ENCODE results near the gene NUP107.

The NUP107 gene

GRCh38 chr12:68673788-68674187, 13.0 kb upstream of the NUP107 start:
- no peak for TF ChIP-seq ARNTL (CRISPR knock-in tag; IDR thresholded peaks at IDR 0.05; ENCODE audit: borderline replicate concordance, low read depth)
- no peak for TF ChIP-seq OSR1 (CRISPR knock-in tag; IDR thresholded peaks at IDR 0.05)
- no peak for TF ChIP-seq ZNF565 (CRISPR knock-in tag; conservative IDR thresholded peaks at IDR 0.05; ENCODE audit: low read depth)
- no peak for TF ChIP-seq ZNF8 (CRISPR knock-in tag; IDR thresholded peaks at IDR 0.05)
- no peak for ATAC-seq

- TF ChIP-seq ZFP3 (CRISPR knock-in tag; IDR thresholded peaks at IDR 0.05) (no peak), ESRRG (CRISPR knock-in tag; IDR thresholded peaks at IDR 0.05) (no peak), CREB5 (CRISPR knock-in tag; IDR thresholded peaks at IDR 0.05; ENCODE audit: low read depth) (no peak), SNAI2 (CRISPR knock-in tag; IDR thresholded peaks at IDR 0.05) (no peak), ZFP30 (CRISPR knock-in tag; IDR thresholded peaks at IDR 0.05) (no peak), RARB (CRISPR knock-in tag; IDR thresholded peaks at IDR 0.05) (no peak), ZNF565 (CRISPR knock-in tag; conservative IDR thresholded peaks at IDR 0.05; ENCODE audit: low read depth) (no peak), POU6F1 (CRISPR knock-in tag; IDR thresholded peaks at IDR 0.05; ENCODE audit: borderline replicate concordance, low read depth) (no peak), ARNTL (CRISPR knock-in tag; IDR thresholded peaks at IDR 0.05; ENCODE audit: borderline replicate concordance, low read depth) (no peak), OSR1 (CRISPR knock-in tag; IDR thresholded peaks at IDR 0.05) (no peak), TSHZ2 (CRISPR knock-in tag; IDR thresholded peaks at IDR 0.05) (no peak), PPARA (CRISPR knock-in tag; IDR thresholded peaks at IDR 0.05; ENCODE audit: borderline replicate concordance) (no peak), GLIS3 (CRISPR knock-in tag; IDR thresholded peaks at IDR 0.05) (no peak), ZNF8 (CRISPR knock-in tag; IDR thresholded peaks at IDR 0.05) (no peak), CSDC2 (CRISPR knock-in tag; IDR thresholded peaks at IDR 0.05) (no peak), ISL1 (CRISPR knock-in tag; IDR thresholded peaks at IDR 0.05) (no peak), ZNF70 (CRISPR knock-in tag; IDR thresholded peaks at IDR 0.05) (no peak)
- ATAC-seq: no peak
These were observed 12.4 kb upstream of the NUP107 start for GRCh38 chr12:68674376-68674775.

GRCh38 chr12:68675101-68675842, 11.5 kb upstream of the NUP107 start:
- ATAC-seq: no peak
- TF ChIP-seq ZNF8 (CRISPR knock-in tag; IDR thresholded peaks at IDR 0.05) (no peak), BACH2 (CRISPR knock-in tag; IDR thresholded peaks at IDR 0.05; ENCODE audit: borderline replicate concordance) (no peak), ARNTL (CRISPR knock-in tag; IDR thresholded peaks at IDR 0.05; ENCODE audit: borderline replicate concordance, low read depth) (no peak), SNAI2 (CRISPR knock-in tag; IDR thresholded peaks at IDR 0.05) (no peak), GLIS3 (CRISPR knock-in tag; IDR thresholded peaks at IDR 0.05) (no peak), CSRNP3 (CRISPR knock-in tag; IDR thresholded peaks at IDR 0.05) (no peak), PATZ1 (CRISPR knock-in tag; IDR thresholded peaks at IDR 0.05; ENCODE audit: borderline replicate concordance) (no peak), PPARA (CRISPR knock-in tag; IDR thresholded peaks at IDR 0.05; ENCODE audit: borderline replicate concordance) (no peak), CSDC2 (CRISPR knock-in tag; IDR thresholded peaks at IDR 0.05) (no peak), ISL1 (CRISPR knock-in tag; IDR thresholded peaks at IDR 0.05) (no peak), ZC3H10 (CRISPR knock-in tag; IDR thresholded peaks at IDR 0.05) (no peak), TCF4 (CRISPR knock-in tag; IDR thresholded peaks at IDR 0.05; ENCODE audit: borderline replicate concordance) (no peak), CREB5 (CRISPR knock-in tag; IDR thresholded peaks at IDR 0.05; ENCODE audit: low read depth) (no peak), ZNF70 (CRISPR knock-in tag; IDR thresholded peaks at IDR 0.05) (no peak), RARB (CRISPR knock-in tag; IDR thresholded peaks at IDR 0.05) (no peak), POU6F1 (CRISPR knock-in tag; IDR thresholded peaks at IDR 0.05; ENCODE audit: borderline replicate concordance, low read depth) (no peak)
